ENCODE results near the gene POP5. TPM values are rescaled to one million over a fixed set of nuclear protein-coding genes. Genes with fewer than 3 reads are reported as not detected.

Gene POP5
- total RNA-seq, 1 experiment from 2014 or later, result 64.0 TPM

- Mint-ChIP-seq H3K36me3 (ENCODE audit: insufficient read depth in 1 of 3, low read depth in 3 of 3) (no peaks in the 10 kb centered on the region; a peak in 1 of 7 replicates), H3K27me3 (ENCODE audit: low read depth) (peaks cover 23% of the 10 kb centered on the region), H3K4me3 (no peak overlapping the region), H3K9me3 (no peaks in the 10 kb centered on the region), H3K4me1 (peaks cover 14% of the 10 kb centered on the region in 2 experiments), H3K27ac (no peak overlapping the region)
- Histone ChIP-seq H3K79me1 (ENCODE audit: insufficient read depth, low read depth, low read length, poor library complexity, severe bottlenecking) (no peaks in the 10 kb centered on the region), H4K5ac (ENCODE audit: insufficient read length, low read depth, low read length) (no peak overlapping the region), H3K18ac (ENCODE audit: insufficient read length, low read depth, low read length) (no peak overlapping the region), H3K23ac (ENCODE audit: insufficient read length, low read depth, low read length) (no peak overlapping the region), H4K8ac (replicated peaks; ENCODE audit: insufficient read length, low read depth, low read length) (no peak overlapping the region), H2BK12ac (ENCODE audit: insufficient read length, low read depth, low read length) (no peak overlapping the region), H3K23me2 (ENCODE audit: insufficient read length, low read depth, low read length, poor library complexity, severe bottlenecking) (no peaks in the 10 kb centered on the region), H2AFZ (ENCODE audit: low read length) (no peak overlapping the region), H3K9ac (ENCODE audit: extremely low read depth, insufficient read length, low read length) (no peak overlapping the region), H3K27me3 (ENCODE audit: insufficient read depth, low read length) (no peaks in the 10 kb centered on the region; the same call in 1 of the 2 replicates), H2BK5ac (ENCODE audit: insufficient read length, low read length) (no peak overlapping the region), H3K4ac (ENCODE audit: low read depth, low read length) (no peak overlapping the region), H3K56ac (ENCODE audit: insufficient read length, low read depth, low read length) (no peak overlapping the region), H2BK15ac (ENCODE audit: low read depth, low read length) (no peak overlapping the region), H3K27ac (ENCODE audit: insufficient read length, low read depth, low read length) (no peak overlapping the region), H3K9me3 (ENCODE audit: control insufficient read depth, low read depth, low read length) (no peaks in the 10 kb centered on the region), H3K79me2 (ENCODE audit: insufficient read depth, low read length) (no peaks in the 10 kb centered on the region), H3T11ph (ENCODE audit: low read length) (no peak overlapping the region), H2AK5ac (ENCODE audit: insufficient read length, low read length) (no peak overlapping the region), H3K4me2 (ENCODE audit: insufficient read depth, insufficient read length, low read length) (no peak overlapping the region), H4K91ac (ENCODE audit: insufficient read length, low read depth, low read length) (no peak overlapping the region), H4K20me1 (ENCODE audit: control insufficient read depth, insufficient read depth, insufficient read length) (no peaks in the 10 kb centered on the region), H2BK20ac (ENCODE audit: low read depth, low read length, poor library complexity, severe bottlenecking) (no peak overlapping the region), H3K4me1 (ENCODE audit: insufficient read depth, low read length) (no peaks in the 10 kb centered on the region), H2BK120ac (ENCODE audit: low read depth, low read length, poor library complexity, severe bottlenecking) (no peak overlapping the region), H3K14ac (ENCODE audit: insufficient read depth, low read length) (no peak overlapping the region)
- no CpG with 5 or more reads among the region's 2 CpGs for WGBS (ENCODE audit: extremely low coverage, insufficient read length, low lambda C conversion rate)
- TF ChIP-seq, protein P1, sequence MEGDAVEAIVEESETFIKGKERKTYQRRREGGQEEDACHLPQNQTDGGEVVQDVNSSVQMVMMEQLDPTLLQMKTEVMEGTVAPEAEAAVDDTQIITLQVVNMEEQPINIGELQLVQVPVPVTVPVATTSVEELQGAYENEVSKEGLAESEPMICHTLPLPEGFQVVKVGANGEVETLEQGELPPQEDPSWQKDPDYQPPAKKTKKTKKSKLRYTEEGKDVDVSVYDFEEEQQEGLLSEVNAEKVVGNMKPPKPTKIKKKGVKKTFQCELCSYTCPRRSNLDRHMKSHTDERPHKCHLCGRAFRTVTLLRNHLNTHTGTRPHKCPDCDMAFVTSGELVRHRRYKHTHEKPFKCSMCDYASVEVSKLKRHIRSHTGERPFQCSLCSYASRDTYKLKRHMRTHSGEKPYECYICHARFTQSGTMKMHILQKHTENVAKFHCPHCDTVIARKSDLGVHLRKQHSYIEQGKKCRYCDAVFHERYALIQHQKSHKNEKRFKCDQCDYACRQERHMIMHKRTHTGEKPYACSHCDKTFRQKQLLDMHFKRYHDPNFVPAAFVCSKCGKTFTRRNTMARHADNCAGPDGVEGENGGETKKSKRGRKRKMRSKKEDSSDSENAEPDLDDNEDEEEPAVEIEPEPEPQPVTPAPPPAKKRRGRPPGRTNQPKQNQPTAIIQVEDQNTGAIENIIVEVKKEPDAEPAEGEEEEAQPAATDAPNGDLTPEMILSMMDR (conservative IDR thresholded peaks at IDR 0.05), result no peak
- no peak for DNase-seq
These were observed 5.7 kb upstream of the POP5 start for GRCh38 chr12:120586860-120587259.

Data from H9 (cell line).